ENCODE data around the gene SLC35G1. TPM values are rescaled to one million over a fixed set of nuclear protein-coding genes. Genes with fewer than 3 reads are reported as not detected.

Gene SLC35G1
- total RNA-seq, 1 experiment from 2014 or later, result 9.4 TPM

- DNase-seq (ENCODE audit: low read depth, low spot score) (no peak), ATAC-seq (no peak)
- Histone ChIP-seq H3K79me2 (ENCODE audit: insufficient read depth, low read length) (peaks cover 15% of the 10 kb centered on the region), H3K4me3 (replicated peaks in 1 of 2; ENCODE audit: low read depth in 1 of 2, low read length in 2 of 2) (no peak overlapping the region), H3K4me2 (ENCODE audit: low read length) (no peak overlapping the region), H4K20me1 (ENCODE audit: insufficient read depth) (no peaks in the 10 kb centered on the region), H3K4me1 (ENCODE audit: control insufficient read depth in 1 of 2, insufficient read depth in 2 of 2, low read length in 2 of 2) (peaks cover 0 to 12% of the 10 kb centered on the region in 2 experiments; a peak in 1 of 4 replicates), H3K27me3 (ENCODE audit: insufficient read depth, low read length) (no peaks in the 10 kb centered on the region), H3K9me2 (ENCODE audit: insufficient read depth) (no peaks in the 10 kb centered on the region), H3K36me3 (ENCODE audit: control insufficient read depth in 1 of 2, insufficient read depth in 2 of 2, low read length in 2 of 2) (peaks cover 0 to 9% of the 10 kb centered on the region in 2 experiments; a peak in 1 of 4 replicates), H3K27ac (ENCODE audit: low read depth, low read length) (no peak overlapping the region), H3K9me3 (ENCODE audit: control insufficient read depth in 1 of 2, insufficient read depth in 1 of 2, low read depth in 1 of 2, low read length in 2 of 2) (no peaks in the 10 kb centered on the region), H2AFZ (ENCODE audit: low read depth, low read length, poor library complexity, severe bottlenecking) (no peak overlapping the region), H3K9ac (ENCODE audit: low read length) (no peak overlapping the region)
- intact Hi-C loops (cut with micrococcal nuclease), result no loop called here
- RAD21 ChIA-PET (ENCODE audit: low non-redundant PET in 1 of 2, low total read pairs in 2 of 2, uncharacterized antibody in 2 of 2, unreplicated experiment in 2 of 2), result no interaction called here
- POLR2A ChIA-PET, result interaction anchor here (0.6 kb wide), 1 partner anchor 503 kb away, joined by 3 read pairs; the partner anchor contains the start of gene TBC1D12
- CTCF ChIA-PET, result no interaction called here
- no TSS peak for BruUV-seq (replicated peaks)
- no peak for TF ChIP-seq FOSL1 (IDR thresholded peaks at IDR 0.05; ENCODE audit: low read depth)
- no peak for TF ChIP-seq ATF3 (IDR thresholded peaks at IDR 0.05)
- TF ChIP-seq POLR2A (IDR thresholded peaks at IDR 0.05; ENCODE audit: borderline replicate concordance, extremely low read depth, insufficient read depth, insufficient read length), result no peak
- no peak for TF ChIP-seq YY1 (IDR thresholded peaks at IDR 0.05; ENCODE audit: extremely low read depth, insufficient replicate concordance, low read depth, low read length)
Observed at GRCh38 chr10:93899109-93899508, 5.3 kb downstream of the SLC35G1 start.

GRCh38 chr10:93903051-93903450 is 9.3 kb downstream of the SLC35G1 start:
- no TSS peak for BruUV-seq (replicated peaks)
- Histone ChIP-seq H4K20me1 (ENCODE audit: insufficient read depth) (no peaks in the 10 kb centered on the region), H3K79me2 (ENCODE audit: insufficient read depth, low read length) (peaks cover 4% of the 10 kb centered on the region; the same call in 1 of the 2 replicates), H2AFZ (ENCODE audit: low read depth, low read length, poor library complexity, severe bottlenecking) (no peak overlapping the region), H3K4me1 (ENCODE audit: control insufficient read depth in 1 of 2, insufficient read depth in 2 of 2, low read length in 2 of 2) (no peaks in the 10 kb centered on the region), H3K9ac (ENCODE audit: low read length) (no peak overlapping the region), H3K27ac (ENCODE audit: low read depth, low read length) (no peak overlapping the region), H3K4me2 (ENCODE audit: low read length) (no peak overlapping the region), H3K27me3 (ENCODE audit: insufficient read depth, low read length) (no peaks in the 10 kb centered on the region), H3K4me3 (replicated peaks in 1 of 2; ENCODE audit: low read depth in 1 of 2, low read length in 2 of 2) (no peak overlapping the region), H3K9me3 (ENCODE audit: control insufficient read depth in 1 of 2, insufficient read depth in 1 of 2, low read depth in 1 of 2, low read length in 2 of 2) (no peaks in the 10 kb centered on the region), H3K9me2 (ENCODE audit: insufficient read depth) (no peaks in the 10 kb centered on the region), H3K36me3 (ENCODE audit: control insufficient read depth in 1 of 2, insufficient read depth in 2 of 2, low read length in 2 of 2) (peaks cover 2 to 12% of the 10 kb centered on the region in 2 experiments; a peak in 1 of 4 replicates)
- no peak for ATAC-seq
- CTCF ChIA-PET, result no interaction called here
- RAD21 ChIA-PET (ENCODE audit: low non-redundant PET in 1 of 2, low total read pairs in 2 of 2, uncharacterized antibody in 2 of 2, unreplicated experiment in 2 of 2), result no interaction called here
- POLR2A ChIA-PET, result no interaction called here
- intact Hi-C loops (cut with micrococcal nuclease), result no loop called here
- DNase-seq (ENCODE audit: low read depth, low spot score), result no peak
- no peak for TF ChIP-seq ZNF274 (IDR thresholded peaks at IDR 0.05; ENCODE audit: low read depth, low read length)
- no peak for TF ChIP-seq REST (IDR thresholded peaks at IDR 0.05; ENCODE audit: low read depth)
- no peak for TF ChIP-seq MAX (IDR thresholded peaks at IDR 0.05)
- no peak for TF ChIP-seq ZBTB33 (IDR thresholded peaks at IDR 0.05; ENCODE audit: extremely low read depth, insufficient replicate concordance, low read length)
- TF ChIP-seq RAD21 (IDR thresholded peaks at IDR 0.05; ENCODE audit: low read depth), result no peak
- TF ChIP-seq CBX3 (IDR thresholded peaks at IDR 0.05; ENCODE audit: low read depth), result no peak
- TF ChIP-seq FOSL1 (IDR thresholded peaks at IDR 0.05; ENCODE audit: low read depth), result no peak
- no peak for TF ChIP-seq CTCF (IDR thresholded peaks at IDR 0.05 in 2 of 3, conservative IDR thresholded peaks at IDR 0.05 in 1 of 3; ENCODE audit: borderline replicate concordance in 1 of 3, insufficient read depth in 1 of 3, low read depth in 2 of 3, low read length in 2 of 3)
- no peak for TF ChIP-seq POLR2A (IDR thresholded peaks at IDR 0.05; ENCODE audit: borderline replicate concordance, extremely low read depth, insufficient read depth, insufficient read length)
